HepG2 (cell line): ENCODE data around the gene LCK. TPM values are rescaled to one million over a fixed set of nuclear protein-coding genes. Genes with fewer than 3 reads are reported as not detected.

Source experiments
- ADNP ChIP-seq: sonication (generic); formaldehyde crosslinking; IDR thresholded peaks from 2 replicates; pipeline ENCODE4 v1.4.0; 2020; ENCODE audit warnings: missing genetic modification reagents
- ARNT ChIP-seq: fragments of 450-650 bp; IDR thresholded peaks from 2 replicates; pipeline ENCODE4 v1.6.1; 2017
- ARNT2 ChIP-seq: sonication (generic); formaldehyde crosslinking; IDR thresholded peaks from 2 replicates; pipeline ENCODE4 v1.8.0; 2022; ENCODE audit warnings: mild to moderate bottlenecking, low read depth, missing genetic modification reagents, moderate library complexity
- ASH2L ChIP-seq: fragments of 300-600, 200-600 bp; sonication (generic); IDR thresholded peaks from 2 replicates; pipeline ENCODE4 v1.7.0; 2017; ENCODE audit warnings: low read depth, mild to moderate bottlenecking, moderate library complexity, mixed read lengths, low read length; ENCODE audit not compliant: insufficient read length
- ATF4 ChIP-seq, 2 experiments: fragments of 450-650 bp in 1 of 2; sonication (generic) in 1 of 2; formaldehyde crosslinking; IDR thresholded peaks; 2 replicates each; pipeline versions ENCODE4 v1.5.0 to v1.8.0; 2020 to 2022; ENCODE audit warnings: mild to moderate bottlenecking in 1 of 2, missing genetic modification reagents in 1 of 2
- CREBL2 ChIP-seq: sonication (generic); formaldehyde crosslinking; IDR thresholded peaks from 2 replicates; pipeline ENCODE4 v1.8.1; 2023; ENCODE audit warnings: missing genetic modification reagents, mild to moderate bottlenecking, borderline replicate concordance
- HDAC2 ChIP-seq: sonication (generic); formaldehyde crosslinking; IDR thresholded peaks from 2 replicates; pipeline ENCODE4 v1.4.0; 2020; ENCODE audit warnings: missing genetic modification reagents
- HHEX ChIP-seq: IDR thresholded peaks from 2 replicates; pipeline ENCODE4 v1.6.1; 2016; ENCODE audit warnings: control low read depth
- IKZF5 ChIP-seq: IDR thresholded peaks from 2 replicates; pipeline ENCODE4 v1.6.1; 2018; ENCODE audit warnings: missing genetic modification reagents, mild to moderate bottlenecking, missing compliant biosample characterization
- MTA3 ChIP-seq: sonication (generic); formaldehyde crosslinking; IDR thresholded peaks from 2 replicates; pipeline ENCODE4 v1.4.0; 2020; ENCODE audit warnings: missing genetic modification reagents
- PHB2 ChIP-seq: fragments of 450-650 bp; IDR thresholded peaks from 2 replicates; pipeline ENCODE4 v1.6.1; 2018; ENCODE audit not compliant: partially characterized antibody
- PHF21A ChIP-seq: sonication (generic); formaldehyde crosslinking; IDR thresholded peaks from 2 replicates; pipeline ENCODE4 v1.5.0; 2020; ENCODE audit warnings: mild to moderate bottlenecking, missing genetic modification reagents
- PHF8 ChIP-seq: sonication (generic); formaldehyde crosslinking; IDR thresholded peaks from 2 replicates; pipeline ENCODE4 v1.5.0; 2020; ENCODE audit warnings: missing genetic modification reagents
- TFDP1 ChIP-seq: IDR thresholded peaks from 2 replicates; pipeline ENCODE4 v1.6.1; 2016; ENCODE audit warnings: missing compliant biosample characterization, missing genetic modification reagents, borderline replicate concordance
- ZBTB4 ChIP-seq: sonication (generic); formaldehyde crosslinking; IDR thresholded peaks from 2 replicates; pipeline ENCODE4 v1.4.0; 2020; ENCODE audit warnings: missing genetic modification reagents, mild to moderate bottlenecking, borderline replicate concordance
- ZNF101 ChIP-seq: sonication (generic); formaldehyde crosslinking; IDR thresholded peaks from 2 replicates; pipeline ENCODE4 v1.4.0; 2020; ENCODE audit warnings: mild to moderate bottlenecking, low read depth, missing genetic modification reagents, borderline replicate concordance
- ZNF3 ChIP-seq: IDR thresholded peaks from 2 replicates; pipeline ENCODE4 v1.7.0; 2017; ENCODE audit warnings: inconsistent platforms
- ZNF512 ChIP-seq: sonication (generic); formaldehyde crosslinking; IDR thresholded peaks from 2 replicates; pipeline ENCODE4 v1.4.0; 2020; ENCODE audit warnings: mild to moderate bottlenecking, missing genetic modification reagents
- ZNF556 ChIP-seq: sonication (generic); formaldehyde crosslinking; IDR thresholded peaks from 2 replicates; pipeline ENCODE4 v1.4.0; 2020; ENCODE audit warnings: mild to moderate bottlenecking, missing genetic modification reagents, borderline replicate concordance
- ZNF615 ChIP-seq: sonication (generic); formaldehyde crosslinking; IDR thresholded peaks from 2 replicates; pipeline ENCODE4 v1.5.0; 2020; ENCODE audit warnings: mild to moderate bottlenecking, missing genetic modification reagents, borderline replicate concordance
- polyA plus RNA-seq, 8 experiments: library from polyadenylated mRNA; depleted of rRNA in 3 of 8; stranded (reverse) in 7 of 8; unstranded in 1 of 8; fragments of >200 nt; fragmentation: Illumina TruSeq in 4 of 8; extraction: Trizol in 4 of 8; gene quantifications; 2 replicates each; pipeline versions ENCODE4 v1.2.1 to v1.2.3, GENCODE V29; 2011 to 2016; ENCODE audit warnings: low read depth in 4 of 8, missing spikeins in 1 of 8, mixed read lengths in 1 of 8; ENCODE audit not compliant: insufficient read depth in 1 of 8
- total RNA-seq, 5 experiments: library from RNA; depleted of rRNA; stranded (reverse); fragments of >200 nt; fragmentation: Illumina TruSeq; extraction: Trizol; gene quantifications; 2 replicates each; pipeline ENCODE4 v1.2.3, GENCODE V29; 2016; ENCODE audit warnings: low read depth in 1 of 5

The LCK gene
- total and polyA plus RNA-seq, 2 of the 13 experiments (the other 11 are each of a cell fraction or from before 2014, with no cell fraction given) = 0.93 to 1.8 TPM

GRCh38 chr1:32321712-32322291 lies 70.7 kb downstream of the LCK start (continued):
- TF ChIP-seq ZNF556 (CRISPR knock-in tag) (no peak), ZNF3 (CRISPR knock-in tag) (peak; percentile 58; the same call in 1 of the 2 replicates), HHEX (no peak), ZNF512 (CRISPR knock-in tag) (no peak), HDAC2 (peak; percentile 87), ZNF101 (CRISPR knock-in tag) (no peak), PHB2 (no peak), CREBL2 (CRISPR knock-in tag) (no peak), ASH2L (peak; percentile 74), ARNT (no peak), PHF21A (peak; percentile 90), PHF8 (peak; percentile 31; the same call in 1 of the 2 replicates), ADNP (CRISPR knock-in tag) (no peak), ZNF615 (CRISPR knock-in tag) (no peak; the same call in 1 of the 2 replicates), ATF4 (CRISPR knock-in tag; IDR thresholded peaks at IDR 0.05) (0 out of 4 replicates have a peak, but pooled peaks of 1 of the 2 experiments have one; percentile 35), IKZF5 (CRISPR knock-in tag) (peak; percentile 89), TFDP1 (CRISPR knock-in tag) (peak; percentile 38; the same call in 1 of the 2 replicates), ZBTB4 (CRISPR knock-in tag) (no peak), ARNT2 (no peak), MTA3 (CRISPR knock-in tag) (no peak)
